Body of pancreas (tissue), 4 donors: ENCODE measurements around the gene ABI2. TPM values are rescaled to one million over a fixed set of nuclear protein-coding genes. Genes with fewer than 3 reads are reported as not detected.

ENCODE experiments used
- ATAC-seq: fragments of 150-250 bp; one replicate; pipeline ENCODE4 v1.9.1; 2016
- DNase-seq, 4 donors: peaks; one replicate each; pipeline ENCODE4 v3.0.0-alpha.2; 2019
- H3K27ac ChIP-seq, 4 donors: fragments of 200-600 bp; sonication (generic); 1 replicate in 3 of 4; 2 replicates in 1 of 4; pipeline versions ENCODE4 v1.5.1 to v1.6.1; 2016 to 2019; ENCODE audit warnings: mild to moderate bottlenecking in 1 of 4, mixed read lengths in 1 of 4, moderate library complexity in 1 of 4
- H3K27me3 ChIP-seq, 2 donors: fragments of 200-600 bp; sonication (generic); one replicate each; pipeline ENCODE4 v1.6.0; 2016; ENCODE audit warnings: mild to moderate bottlenecking in 1 of 2
- H3K36me3 ChIP-seq, 2 donors: fragments of 200-600 bp; sonication (generic); replicated peaks in 1 of 2; 2 replicates each; pipeline ENCODE4 v1.5.1; 2016; ENCODE audit warnings: low read depth in 2 of 2; ENCODE audit not compliant: insufficient read depth in 1 of 2
- H3K4me1 ChIP-seq: fragments of 200-600 bp; sonication (generic); one replicate; pipeline ENCODE4 v1.6.0; 2016
- H3K4me3 ChIP-seq, 2 donors: fragments of 200-600 bp; sonication (generic); 1 replicate in 1 of 2; 2 replicates in 1 of 2; pipeline ENCODE4 v1.5.1; 2016 to 2019
- H3K9me3 ChIP-seq, 3 donors: fragments of 200-600 bp; sonication (generic); 1 replicate in 2 of 3; 2 replicates in 1 of 3; pipeline ENCODE4 v1.5.1; 2016
- CTCF ChIP-seq, 7 experiments: fragments of 450-650 bp in 4 of 7; fragments of 200-600 bp in 3 of 7; sonication (generic) in 3 of 7; IDR thresholded peaks; one replicate each; pipeline ENCODE4 v1.5.1; 2016 to 2019; ENCODE audit warnings: antibody characterized with exemption in 7 of 7
- POLR2A ChIP-seq, 3 donors: fragments of 450-650 bp; IDR thresholded peaks; one replicate each; pipeline ENCODE4 v1.6.1; 2016; ENCODE audit warnings: antibody characterized with exemption in 3 of 3, mild to moderate bottlenecking in 2 of 3
- WGBS, 2 donors: methylation state at CpG; one replicate each; pipeline ENCODE4 v1.1.5; 2017; 5-methylcytosine and 5-hydroxymethylcytosine counted together
- intact Hi-C: fragments of 100-400 bp; cut with DNase I; formaldehyde crosslinking; loops from one replicate; pipeline ENCODE4 v1.15.1; 2023
- total RNA-seq, 2 donors: library from RNA; depleted of rRNA; stranded (reverse); fragments of >200 nt; gene quantifications; one replicate each; pipeline ENCODE4 v1.1.0, GENCODE V29; 2016

Gene ABI2
- total RNA-seq, 2 donors from 2014 or later = 4.3 to 22.1 TPM

- Histone ChIP-seq H3K4me3 (no peak overlapping the region), H3K9me3 (no peaks in the 10 kb centered on the region), H3K36me3 (no peaks in the 10 kb centered on the region), H3K27ac (no peak overlapping the region), H3K27me3 (no peaks in the 10 kb centered on the region), H3K4me1 (no peaks in the 10 kb centered on the region)
- intact Hi-C loops = no loop called here
- no peak for DNase-seq
- TF ChIP-seq CTCF (IDR thresholded peaks at IDR 0.05) = peak in 2 of 7 experiments; percentile 8 to 10
- no peak for TF ChIP-seq POLR2A (IDR thresholded peaks at IDR 0.05)
- ATAC-seq = no peak
- WGBS, 2 donors = 65 to 67% methylated on average over 1 of the region's 1 CpG
Measured at GRCh38 chr2:203396667-203397066, 68.5 kb downstream of the ABI2 start.

DNA sequence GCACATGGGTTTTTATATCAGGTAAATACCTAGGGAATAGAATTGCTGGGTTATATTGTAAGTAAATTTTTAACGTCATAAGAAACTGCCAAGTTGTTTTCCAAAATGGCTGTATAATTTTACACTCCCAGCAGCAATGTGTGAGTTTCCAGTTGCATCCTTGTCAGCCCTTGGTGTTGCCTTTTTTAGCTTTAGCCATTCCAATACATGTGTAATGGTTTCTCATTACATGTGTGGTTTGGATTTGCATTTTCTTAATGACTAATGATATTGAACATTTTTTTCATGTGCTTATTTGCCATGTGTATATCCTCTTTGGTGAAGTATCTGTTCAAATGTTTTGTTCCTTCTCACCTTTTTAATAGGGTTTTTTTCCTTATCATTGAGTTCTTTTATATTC is 70.8 kb downstream of the ABI2 start:
- DNase-seq (no peak), ATAC-seq (no peak)
- Histone ChIP-seq H3K4me1 (no peaks in the 10 kb centered on the region), H3K27me3 (no peaks in the 10 kb centered on the region), H3K4me3 (no peak overlapping the region), H3K27ac (no peak overlapping the region), H3K9me3 (no peaks in the 10 kb centered on the region), H3K36me3 (no peaks in the 10 kb centered on the region)
- TF ChIP-seq POLR2A (IDR thresholded peaks at IDR 0.05) (no peak), CTCF (IDR thresholded peaks at IDR 0.05) (no peak)
- WGBS, 2 donors = 96 to 100% methylated on average over 1 of the region's 1 CpG
- intact Hi-C loops = no loop called here

DNA sequence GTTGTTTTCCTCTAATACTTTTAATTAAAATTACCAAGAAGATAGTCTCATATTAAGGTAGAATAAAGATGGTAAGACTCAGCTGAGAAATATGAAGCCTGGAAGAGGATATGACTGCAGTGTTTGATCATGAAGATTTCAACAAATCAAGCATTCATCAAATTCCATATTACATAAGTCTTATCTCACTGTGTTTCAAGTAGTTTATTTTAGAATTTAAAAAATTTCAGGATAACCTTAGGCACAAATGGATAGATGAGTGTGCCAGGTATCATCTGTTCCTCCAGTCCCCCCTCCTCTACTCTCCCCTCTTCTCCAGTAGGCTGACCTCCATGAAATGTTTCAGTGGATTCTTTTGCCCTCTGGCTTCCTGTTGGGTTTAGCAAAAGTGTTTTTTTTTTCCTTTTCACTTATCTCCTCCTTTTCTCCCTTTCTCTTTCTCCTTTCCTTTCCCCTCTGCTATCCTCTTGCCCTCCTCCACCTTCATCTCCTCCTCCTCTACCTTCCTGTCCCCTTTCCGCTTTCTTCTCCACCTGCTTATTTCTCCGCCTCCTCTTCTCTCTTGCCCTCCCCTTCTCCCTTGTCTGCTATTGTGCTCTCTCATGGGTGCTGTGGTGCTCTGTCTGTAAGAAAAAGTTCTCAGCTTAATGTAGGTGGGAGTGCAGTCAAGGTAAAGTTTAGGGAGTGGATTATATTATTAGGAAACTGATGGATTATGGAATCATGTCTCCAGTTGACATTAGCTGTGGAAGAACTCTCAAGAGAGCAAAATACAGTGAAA is 72.8 kb downstream of the ABI2 start:
- no peaks in the 10 kb centered on the region for H3K4me1 ChIP-seq
- H3K36me3 ChIP-seq = no peaks in the 10 kb centered on the region
- H3K27me3 ChIP-seq = no peaks in the 10 kb centered on the region
- H3K27ac ChIP-seq = no peak overlapping the region
- H3K9me3 ChIP-seq = no peaks in the 10 kb centered on the region
- DNase-seq (no peak), ATAC-seq (no peak)
- no peak overlapping the region for H3K4me3 ChIP-seq
- WGBS, 2 donors = 94 to 100% methylated on average over 2 of the region's 2 CpGs
- intact Hi-C loops = no loop called here
- no peak for TF ChIP-seq POLR2A (IDR thresholded peaks at IDR 0.05)

GRCh38 chr2:203404996-203405395 is 76.8 kb downstream of the ABI2 start:
- Histone ChIP-seq H3K9me3 (no peaks in the 10 kb centered on the region), H3K27ac (no peak overlapping the region), H3K36me3 (no peaks in the 10 kb centered on the region), H3K4me1 (peaks cover 6% of the 10 kb centered on the region), H3K27me3 (no peaks in the 10 kb centered on the region), H3K4me3 (no peak overlapping the region)
- intact Hi-C loops = no loop called here
- DNase-seq (no peak), ATAC-seq (no peak)
- no peak for TF ChIP-seq CTCF (IDR thresholded peaks at IDR 0.05)
- TF ChIP-seq POLR2A (IDR thresholded peaks at IDR 0.05) = no peak

DNA sequence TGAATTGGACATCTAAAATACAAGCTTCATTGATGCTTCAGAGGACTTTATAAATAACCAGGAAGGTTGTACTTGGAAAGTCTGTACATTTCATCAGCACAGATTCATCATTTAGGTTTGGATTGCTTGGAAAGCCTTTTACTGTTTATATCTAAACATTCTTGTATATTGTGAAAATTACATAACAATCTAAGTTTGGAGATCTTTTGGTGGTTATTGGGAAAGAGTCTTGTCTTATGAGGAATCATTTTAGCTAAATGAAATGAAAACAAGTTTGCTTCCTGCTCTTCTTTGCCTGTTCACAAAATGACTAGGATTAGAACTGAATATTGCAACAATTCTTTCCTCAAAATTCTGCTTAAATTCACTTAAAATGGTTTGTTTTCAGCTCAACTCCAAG is 79.3 kb downstream of the ABI2 start:
- H3K36me3 ChIP-seq = no peaks in the 10 kb centered on the region
- no peaks in the 10 kb centered on the region for H3K27me3 ChIP-seq
- peaks cover 6% of the 10 kb centered on the region for H3K4me1 ChIP-seq
- H3K4me3 ChIP-seq = no peak overlapping the region
- no peak for DNase-seq
- no peaks in the 10 kb centered on the region for H3K9me3 ChIP-seq
- TF ChIP-seq CTCF (IDR thresholded peaks at IDR 0.05) (no peak), POLR2A (IDR thresholded peaks at IDR 0.05) (no peak)
- no peak for ATAC-seq
- intact Hi-C loops = no loop called here
- H3K27ac ChIP-seq = no peak overlapping the region
